GM21737 (cell line): Measurements from ENCODE around the gene CENPW.

ENCODE experiments used
- ATAC-seq: cut with Tn5 transposase; IDR thresholded peaks from one replicate; pipeline ENCODE4 v1.9.1; 2021; ENCODE audit warnings: mild to moderate bottlenecking, moderate library complexity; ENCODE audit not compliant: unreplicated experiment

The CENPW gene

DNA sequence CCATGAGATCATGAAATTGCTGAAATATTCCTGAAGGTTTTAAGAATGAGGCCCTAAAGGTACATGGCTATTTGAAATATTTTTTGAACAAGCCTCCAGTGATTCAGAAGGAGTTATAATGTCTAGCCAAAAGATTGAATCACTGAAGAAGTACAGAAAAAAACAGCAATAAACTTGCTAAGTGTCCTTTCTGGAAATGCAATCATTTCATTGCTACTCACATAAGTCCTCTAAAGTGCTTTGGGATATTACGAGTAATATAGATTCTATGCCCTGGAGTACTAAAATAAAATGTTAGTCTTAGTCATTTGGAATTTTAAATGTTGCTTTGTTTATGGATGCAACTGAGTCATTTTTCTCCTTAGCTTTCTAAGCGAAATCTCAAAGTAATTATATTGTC, 32.7 kb downstream of the CENPW start:
- no peak for ATAC-seq

- ATAC-seq: no peak
These were observed 33.4 kb downstream of the CENPW start for GRCh38 chr6:126373344-126373743.

DNA sequence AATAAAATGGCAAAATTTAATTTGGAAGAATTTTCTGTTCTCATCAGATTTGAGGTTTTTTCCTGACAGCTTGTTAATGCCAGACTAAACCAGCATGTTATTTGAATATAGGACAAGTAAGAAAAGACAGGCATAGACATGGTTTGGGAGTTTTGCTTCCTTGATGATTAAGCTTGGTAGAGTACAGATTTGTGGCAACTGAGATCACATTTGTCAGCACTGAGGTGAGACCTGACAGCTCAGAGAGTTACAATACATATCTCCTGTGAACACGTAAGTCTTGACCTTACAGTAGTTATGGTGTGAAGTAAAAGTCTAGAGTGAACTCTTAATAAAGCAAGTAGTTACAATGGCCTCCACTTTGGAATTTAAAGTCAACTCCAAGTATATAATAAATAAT, 34.5 kb downstream of the CENPW start:
- ATAC-seq: no peak

DNA sequence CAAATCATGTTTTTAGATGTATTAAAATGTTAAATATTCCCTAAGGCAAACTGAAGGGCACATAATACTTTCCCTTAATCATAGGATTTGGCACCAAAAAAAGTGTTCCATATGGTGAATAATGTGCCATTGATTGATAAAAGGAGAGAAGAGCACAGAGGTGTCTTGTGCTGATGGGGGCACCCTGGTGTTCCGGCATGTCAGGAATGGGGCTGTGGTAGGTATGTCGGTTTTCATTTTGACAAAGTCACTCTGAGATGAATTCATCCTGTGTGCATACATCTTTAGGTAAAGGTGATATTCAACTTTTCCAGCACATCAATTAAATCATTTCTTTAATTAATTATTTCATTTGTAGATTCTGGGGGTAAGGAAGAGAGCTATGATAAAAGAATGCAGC, 36.8 kb downstream of the CENPW start:
- ATAC-seq: no peak

DNA sequence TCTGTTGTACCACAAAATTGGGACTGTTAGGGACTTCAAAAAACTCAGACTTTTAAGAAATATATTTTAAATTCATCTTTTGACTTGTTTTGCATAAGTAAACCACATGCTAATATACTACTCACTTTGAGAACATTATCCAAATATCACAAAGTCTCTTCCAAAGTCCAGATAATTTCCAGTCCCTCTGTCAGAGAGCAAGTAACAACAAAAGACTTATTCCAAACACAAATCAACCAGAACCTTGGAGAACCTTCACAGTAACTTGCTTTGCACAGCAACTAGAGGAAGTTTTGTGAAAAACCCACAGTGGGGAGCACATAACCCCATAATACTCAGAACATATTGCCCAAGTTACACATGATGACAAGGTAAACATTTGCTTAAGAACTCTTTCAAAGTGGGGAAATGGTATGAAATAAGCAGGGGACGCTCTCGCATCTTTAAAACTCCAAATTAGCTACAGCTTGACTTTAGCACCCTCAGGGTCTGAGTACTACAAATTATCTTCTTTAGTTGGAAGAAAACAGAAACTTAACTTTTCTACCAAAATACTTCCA, 37.8 kb downstream of the CENPW start:
- ATAC-seq: no peak

DNA sequence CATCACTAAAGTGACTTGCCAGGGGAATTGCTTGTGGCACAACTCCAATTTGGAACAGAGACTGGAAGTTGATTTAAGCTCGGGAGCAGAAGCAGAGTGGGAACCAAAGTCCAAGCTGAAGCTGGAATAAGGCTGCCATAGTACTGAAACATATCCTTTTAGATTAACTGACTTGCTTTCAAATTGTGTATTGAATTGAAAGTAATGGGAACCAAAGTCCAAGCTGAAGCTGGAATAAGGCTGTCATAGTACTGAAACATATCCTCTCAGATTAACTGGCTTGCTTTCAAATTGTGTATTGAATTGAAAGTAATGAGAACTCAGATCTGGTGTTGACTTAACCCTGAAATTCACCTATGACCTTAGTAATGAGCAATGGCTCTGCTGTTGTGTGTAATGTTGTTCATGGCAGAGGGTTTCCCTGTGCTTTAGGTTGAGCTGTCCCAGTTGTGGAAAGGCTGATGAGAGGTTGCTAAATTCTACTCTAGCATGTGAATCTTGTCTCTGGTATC, 40.2 kb downstream of the CENPW start:
- ATAC-seq: no peak

- no peak for ATAC-seq
These were observed 41.6 kb downstream of the CENPW start for GRCh38 chr6:126381498-126381897.

DNA sequence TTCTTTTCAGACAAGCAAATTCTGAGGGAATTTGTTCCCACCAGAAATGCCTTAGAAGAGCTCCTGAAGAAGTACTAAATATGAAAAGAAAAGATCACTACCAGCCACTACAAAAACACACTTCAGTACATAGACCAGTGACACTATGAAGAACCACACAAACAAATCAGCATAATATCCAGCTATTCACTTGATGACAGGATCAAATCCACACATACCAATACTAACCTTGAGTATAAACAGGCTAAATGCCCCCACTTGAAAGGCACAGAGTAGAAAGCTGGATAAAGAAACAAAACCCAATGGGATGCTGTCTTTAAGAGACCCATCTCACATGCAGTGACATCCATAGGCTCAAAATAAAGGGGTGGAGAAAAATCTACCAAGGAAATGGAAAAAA, 43.3 kb downstream of the CENPW start:
- no peak for ATAC-seq

DNA sequence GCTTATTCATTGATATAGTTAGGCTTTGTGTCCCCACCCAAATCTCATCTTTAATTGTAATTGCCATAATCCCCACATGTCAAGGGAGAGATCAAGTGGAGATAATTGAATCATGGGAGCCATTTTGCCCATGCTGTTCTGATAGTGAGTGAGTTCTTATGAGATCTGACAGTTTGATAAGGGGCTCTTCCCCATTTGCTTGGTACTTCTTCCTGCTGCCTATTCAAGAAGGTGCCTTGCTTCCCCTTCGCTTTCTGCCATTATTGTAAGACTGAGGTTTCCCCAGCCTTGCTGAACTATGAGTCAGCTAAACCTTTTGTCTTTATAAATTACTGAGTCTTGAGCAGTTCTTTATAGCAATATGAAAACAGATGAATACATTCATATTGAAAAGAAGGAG, 45.6 kb downstream of the CENPW start:
- ATAC-seq: no peak

GRCh38 chr6:126388104-126388598, 48.2 kb downstream of the CENPW start:
- ATAC-seq: no peak

DNA sequence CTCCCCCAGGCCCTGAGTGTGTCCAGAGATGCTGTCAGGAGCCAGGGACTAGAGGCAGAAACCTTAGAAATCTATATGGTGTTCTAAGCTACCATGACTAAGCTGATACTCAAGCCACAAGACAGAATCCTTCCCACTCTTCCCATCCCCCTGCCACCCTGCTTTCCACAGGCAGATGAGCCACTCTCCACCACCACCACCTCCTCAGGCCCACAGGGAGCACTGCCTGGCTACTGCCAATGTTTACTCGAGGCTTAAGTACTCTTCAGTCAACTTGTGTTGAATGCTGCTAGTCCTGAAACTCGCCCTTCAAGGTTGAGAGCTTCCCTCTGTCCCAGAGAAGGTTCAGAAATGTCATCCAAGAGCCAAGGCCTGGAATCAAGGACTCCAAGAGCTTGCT, 56.2 kb downstream of the CENPW start:
- no peak for ATAC-seq
